Measurements from ENCODE around the gene TBC1D17.

Gene TBC1D17

DNA sequence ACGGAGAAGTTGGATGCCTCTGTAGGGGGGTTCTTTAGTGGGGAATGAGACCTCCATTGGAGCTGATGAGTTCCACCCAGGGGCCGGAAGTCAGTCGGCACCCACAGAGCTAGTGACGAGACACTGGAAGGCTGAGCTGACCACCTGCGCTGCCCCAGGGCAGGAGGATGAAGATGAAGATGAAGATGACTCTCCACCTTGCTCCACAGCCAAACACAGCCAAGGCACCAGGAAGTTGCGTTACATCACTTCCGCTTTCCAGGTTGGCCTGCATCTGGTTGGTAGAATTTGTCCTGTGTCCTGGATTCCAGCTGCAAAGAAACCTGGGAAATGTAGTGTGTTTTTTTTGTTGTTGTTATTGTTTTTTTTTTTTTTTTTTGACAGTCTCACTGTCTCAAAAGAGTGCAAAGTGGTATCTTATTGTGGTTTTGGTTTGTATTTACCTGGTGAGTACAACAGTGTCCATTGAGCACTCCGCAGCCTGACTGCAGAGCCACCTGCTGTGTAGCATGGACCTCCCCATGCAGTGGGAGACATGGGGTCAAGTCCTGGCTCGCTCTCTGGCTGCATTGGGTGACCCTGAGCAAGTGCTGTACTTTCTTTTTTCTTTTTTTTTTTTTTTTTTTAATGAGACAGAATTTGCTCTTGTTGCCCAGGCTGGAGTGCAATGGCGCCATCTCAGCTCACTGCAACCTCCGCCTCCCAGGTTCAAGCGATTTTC is 1.9 kb downstream of the TBC1D17 start:
- peak; percentile 42 for DNase-seq

DNA sequence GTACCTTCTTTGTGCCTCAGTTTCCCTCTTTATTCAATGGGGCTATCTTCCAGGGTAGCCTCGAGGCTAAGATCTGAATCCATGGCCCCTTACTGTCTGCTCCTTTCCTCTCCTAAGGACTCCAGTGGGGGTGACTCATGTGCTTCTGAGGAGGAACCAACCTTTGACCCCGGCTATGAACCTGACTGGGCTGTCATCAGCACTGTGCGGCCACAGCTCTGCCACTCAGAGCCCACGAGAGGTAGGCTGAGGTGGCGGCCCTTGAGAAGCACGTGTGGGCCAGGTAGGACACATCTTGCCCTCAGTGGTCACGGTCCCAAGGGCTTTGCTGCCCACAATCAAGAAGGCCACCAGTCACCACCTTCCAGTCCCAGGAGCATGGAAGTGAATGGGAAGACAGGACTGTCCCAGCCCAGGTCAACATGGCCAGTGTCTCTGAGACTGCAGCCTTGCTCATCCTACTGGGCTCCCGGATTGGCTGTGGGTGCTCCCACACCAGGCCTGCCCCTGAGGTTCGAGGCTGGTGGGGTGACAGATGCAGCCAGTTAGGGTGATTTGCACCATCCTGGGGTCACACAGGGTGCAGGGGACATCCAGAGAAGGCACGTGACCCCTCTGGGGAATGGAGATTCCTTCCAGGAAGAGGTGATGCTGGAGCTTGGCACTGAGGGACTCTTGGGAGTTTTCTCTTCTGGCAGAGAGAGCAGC is 2.8 kb downstream of the TBC1D17 start:
- DNase-seq: no peak

DNA sequence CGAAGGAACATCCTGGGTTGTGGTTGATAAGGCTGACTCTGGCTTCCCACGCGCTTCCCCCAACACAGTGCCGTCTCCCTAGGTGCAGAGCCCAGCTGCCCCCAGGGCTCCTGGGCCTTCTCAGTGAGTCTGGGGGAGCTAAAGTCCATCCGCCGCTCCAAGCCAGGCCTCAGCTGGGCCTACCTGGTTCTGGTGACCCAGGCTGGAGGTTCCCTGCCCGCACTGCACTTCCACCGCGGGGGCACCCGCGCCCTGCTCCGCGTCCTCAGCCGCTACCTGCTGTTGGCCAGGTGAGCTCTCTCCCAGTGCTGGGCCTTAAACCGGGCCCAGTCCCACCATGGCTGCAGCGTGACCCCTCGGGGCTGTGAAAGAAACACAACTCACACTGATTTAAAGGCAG is 3.7 kb downstream of the TBC1D17 start:
- DNase-seq: no peak

DNA sequence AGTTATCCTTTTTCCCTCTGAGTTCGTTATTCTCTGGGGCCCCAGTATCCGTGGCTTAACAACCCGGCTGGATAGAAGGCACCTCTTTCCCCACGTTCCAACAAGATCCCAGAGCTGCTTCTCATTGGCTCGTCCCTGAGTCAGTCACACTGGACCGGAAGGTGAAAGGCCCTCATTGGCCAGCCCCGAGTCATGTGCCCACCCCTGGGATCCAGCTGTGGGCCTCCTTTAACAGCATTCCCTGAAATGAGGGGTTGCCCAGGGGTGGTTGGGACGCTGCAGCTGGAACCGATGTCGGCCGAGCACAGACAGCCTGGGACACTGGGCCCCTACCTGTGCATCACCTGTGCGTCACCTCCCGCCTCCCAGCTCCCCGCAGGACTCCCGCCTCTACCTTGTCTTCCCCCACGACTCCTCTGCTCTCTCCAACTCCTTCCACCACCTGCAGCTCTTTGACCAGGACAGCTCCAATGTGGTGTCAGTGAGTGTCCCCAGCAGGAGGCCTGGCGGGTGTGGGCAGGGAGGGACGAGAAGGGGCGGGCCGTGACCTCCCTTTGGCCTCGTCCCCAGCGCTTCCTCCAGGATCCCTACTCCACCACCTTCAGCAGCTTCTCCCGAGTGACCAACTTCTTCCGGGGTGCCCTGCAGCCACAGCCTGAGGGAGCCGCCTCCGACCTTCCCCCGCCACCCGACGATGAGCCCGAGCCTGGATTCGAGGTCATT is 4.3 kb downstream of the TBC1D17 start:
- peak; percentile 41 for DNase-seq

DNA sequence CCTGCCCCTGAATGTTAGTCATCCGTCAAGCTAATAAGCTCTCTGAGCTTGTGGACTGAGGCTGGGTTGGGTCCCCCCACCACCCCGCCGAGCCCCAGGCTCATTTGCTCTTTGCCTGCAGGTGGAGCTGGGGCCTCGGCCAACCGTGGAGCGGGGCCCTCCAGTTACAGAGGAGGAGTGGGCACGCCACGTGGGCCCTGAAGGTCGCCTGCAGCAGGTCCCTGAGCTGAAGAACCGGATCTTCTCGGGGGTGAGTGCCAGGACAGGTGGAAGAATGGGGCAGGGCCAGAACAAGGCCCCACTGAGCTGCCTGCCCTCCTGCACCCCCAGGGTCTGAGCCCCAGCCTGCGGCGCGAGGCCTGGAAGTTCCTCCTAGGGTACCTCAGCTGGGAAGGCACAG is 5.1 kb downstream of the TBC1D17 start:
- DNase-seq: no peak

DNA sequence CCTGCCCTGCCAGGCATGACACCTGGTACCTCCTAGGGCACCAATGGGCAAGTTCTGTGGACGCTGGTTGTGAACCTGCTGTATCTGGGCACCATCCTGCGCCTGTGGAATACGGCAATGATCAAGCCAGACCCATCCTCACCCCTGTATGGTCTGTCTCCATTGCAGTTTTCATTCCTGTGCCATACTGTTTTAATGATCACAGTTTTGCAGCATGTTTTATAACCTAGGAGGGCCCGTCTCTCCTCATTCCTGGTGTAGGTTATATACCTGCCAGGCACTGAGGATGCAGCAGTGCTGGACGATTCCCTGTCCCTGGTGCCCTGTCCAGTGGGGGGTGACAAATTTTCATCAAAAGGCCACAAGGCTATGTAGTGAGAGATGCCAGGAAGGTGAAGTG is 5.6 kb downstream of the TBC1D17 start:
- DNase-seq: no peak

GRCh38 chr19:49884109-49884508 is 6.6 kb downstream of the TBC1D17 start:
- DNase-seq: no peak

DNA sequence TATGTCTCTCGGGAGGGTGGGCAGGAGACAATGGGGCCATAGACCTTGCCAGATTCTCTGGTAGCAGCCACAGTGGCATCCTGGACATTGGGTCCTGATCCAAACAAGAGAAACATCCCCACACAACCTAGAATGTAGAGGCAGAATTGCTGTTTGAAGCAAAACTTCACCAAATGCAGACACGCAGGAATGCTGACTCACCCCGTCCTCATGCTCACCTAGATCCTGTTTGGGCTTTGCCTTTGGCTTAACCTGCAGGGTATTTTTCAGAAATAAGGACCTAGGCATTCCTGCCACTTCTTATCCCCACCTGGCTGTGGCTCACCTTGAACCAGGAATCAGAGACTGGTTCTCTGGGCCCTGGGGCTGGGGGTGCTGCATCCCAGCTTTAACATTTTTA is 7.3 kb downstream of the TBC1D17 start:
- DNase-seq: peak; percentile 24

- peak; percentile 84 for DNase-seq
Observed at GRCh38 chr19:49887037-49887664, 9.6 kb downstream of the TBC1D17 start.

- DNase-seq: peak; percentile 84
Observed at GRCh38 chr19:49887665-49888509, 10.4 kb downstream of the TBC1D17 start.

DNA sequence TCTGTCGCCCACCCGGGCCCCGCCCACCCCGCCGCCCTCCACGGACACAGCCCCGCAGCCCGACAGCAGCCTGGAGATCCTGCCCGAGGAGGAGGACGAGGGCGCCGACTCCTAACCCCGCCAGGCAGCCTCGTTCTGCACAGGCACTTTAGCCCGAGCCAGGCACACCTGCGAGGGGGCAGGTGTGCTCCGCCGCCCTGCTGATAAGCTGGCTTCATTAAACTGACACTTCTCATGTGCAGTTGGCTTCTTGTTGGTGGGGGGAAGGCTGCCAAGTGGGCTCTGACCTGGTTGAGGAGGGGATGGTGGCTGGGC is 11.0 kb downstream of the TBC1D17 start:
- peak; percentile 78 for DNase-seq

DNA sequence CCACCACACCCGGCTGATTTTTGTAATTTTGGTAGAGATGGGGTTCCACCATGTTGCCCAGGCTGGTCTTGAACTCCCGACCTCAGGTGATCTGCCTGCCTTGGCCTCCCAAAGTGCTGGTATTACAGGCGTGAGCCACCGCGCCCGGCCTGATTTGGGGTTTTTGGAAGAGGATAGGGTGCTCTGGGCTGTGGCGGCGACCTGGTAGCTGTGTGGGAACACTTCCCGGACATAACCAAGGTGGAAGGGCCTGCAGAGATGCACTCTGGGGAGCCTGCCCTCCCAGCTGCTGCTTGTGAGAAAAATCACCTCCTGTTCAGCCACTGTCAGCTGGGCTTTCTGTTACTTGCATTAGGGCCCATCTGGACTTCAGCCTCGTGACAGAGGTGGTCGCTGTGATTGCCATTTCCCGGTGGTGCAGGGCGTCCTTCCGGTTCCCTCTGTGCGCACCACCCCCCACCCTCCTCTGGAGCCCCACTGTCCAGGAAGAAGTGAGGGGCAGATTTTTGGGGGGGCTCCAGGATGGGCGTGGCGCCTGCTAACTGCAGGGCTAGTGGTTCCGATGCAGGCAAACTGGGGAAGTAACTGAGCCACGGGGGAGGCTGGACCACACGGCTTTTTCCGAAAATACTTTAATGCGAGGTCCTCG is 11.7 kb downstream of the TBC1D17 start:
- DNase-seq: no peak

DNA sequence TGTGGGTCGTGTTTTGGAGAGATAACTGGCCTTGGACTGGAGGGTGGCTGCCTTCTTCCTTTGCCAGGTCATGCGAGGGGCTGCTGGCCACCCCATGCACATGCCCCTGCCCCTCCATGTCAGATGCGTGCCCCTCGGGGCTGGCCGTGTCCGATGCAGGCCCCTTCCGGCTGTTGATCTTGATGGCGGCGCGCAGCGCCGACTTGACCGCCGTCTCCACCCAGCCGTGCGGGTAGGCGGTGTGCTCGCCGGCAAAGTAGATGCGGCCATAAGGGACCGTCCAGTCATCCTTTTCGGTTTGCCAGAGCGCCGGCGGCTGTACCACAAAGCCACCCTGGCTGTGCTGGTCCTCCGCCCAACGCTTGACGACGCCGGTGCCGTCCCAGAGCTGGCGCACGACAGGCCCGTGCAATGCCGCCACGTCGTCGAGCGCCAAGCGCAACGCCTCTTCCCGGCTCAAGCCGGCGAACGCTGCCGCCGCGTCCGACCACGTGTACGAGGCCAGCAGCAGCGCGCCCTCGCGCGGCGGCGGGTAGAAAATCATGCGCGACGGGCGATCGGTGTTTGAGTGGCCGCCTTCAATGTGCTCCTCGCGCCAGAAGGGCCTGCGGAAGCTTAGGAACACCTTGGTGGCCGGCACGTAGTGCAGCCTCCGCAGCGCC is 12.3 kb downstream of the TBC1D17 start:
- DNase-seq: peak; percentile 95

GRCh38 chr19:49890349-49891311 is 13.1 kb downstream of the TBC1D17 start:
- DNase-seq: peak; percentile 91

GRCh38 chr19:49891393-49891792 is 13.9 kb downstream of the TBC1D17 start:
- no peak for DNase-seq

DNA sequence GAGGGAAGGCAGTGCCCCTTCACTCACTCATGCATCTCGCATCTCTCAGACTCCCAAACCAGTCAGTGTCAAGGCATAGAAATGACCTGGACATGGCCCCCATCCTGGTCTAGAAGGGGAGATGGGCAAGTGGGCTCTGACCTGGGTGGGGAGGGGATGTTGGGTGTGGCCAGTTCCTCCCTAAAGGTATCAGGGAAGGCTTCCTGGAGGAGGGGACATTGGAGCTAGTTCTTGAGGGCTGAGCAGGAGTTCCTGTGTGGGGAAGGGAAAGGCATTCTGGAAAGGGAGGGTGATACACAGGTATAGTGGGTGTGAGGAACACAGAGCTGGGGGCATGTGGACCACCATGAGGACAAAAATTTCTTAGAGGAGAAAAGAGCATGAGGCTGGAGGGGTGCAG is 15.2 kb downstream of the TBC1D17 start:
- no peak for DNase-seq

- DNase-seq: no peak
Observed at GRCh38 chr19:49894011-49894664, 16.6 kb downstream of the TBC1D17 start.

DNA sequence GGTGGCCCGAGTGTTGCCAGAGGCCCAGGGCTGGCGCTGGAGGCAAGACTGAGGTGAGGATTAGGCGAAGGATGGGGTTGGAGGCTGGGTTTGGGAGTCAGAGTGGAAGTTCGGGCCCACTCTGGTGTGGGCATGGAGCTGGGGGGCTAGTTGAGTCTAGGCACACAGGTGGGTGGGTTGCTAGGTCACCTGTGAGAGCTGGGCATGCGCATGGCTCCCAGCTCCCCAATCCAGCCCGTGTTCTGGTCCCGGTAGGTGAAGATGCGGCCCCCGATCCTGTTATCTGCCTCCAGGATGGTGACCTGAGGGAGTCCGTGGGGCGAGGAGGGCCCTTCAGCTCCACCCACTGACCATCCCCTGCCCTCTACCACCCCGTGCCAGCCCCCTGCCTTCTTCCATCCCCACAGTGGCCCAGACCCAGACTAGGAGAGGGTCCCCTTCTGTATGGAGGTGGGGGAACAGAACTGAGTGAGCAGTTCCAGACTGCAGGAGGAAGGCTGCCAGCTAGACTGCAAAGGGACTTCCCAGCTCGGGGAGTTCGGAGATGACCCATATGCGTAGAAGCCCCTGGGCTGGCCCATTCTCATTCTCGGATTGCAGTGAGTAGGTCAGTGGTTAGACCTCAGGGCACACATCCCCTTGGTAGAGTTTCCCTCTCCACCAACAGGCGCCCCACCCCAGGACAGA is 17.5 kb downstream of the TBC1D17 start:
- DNase-seq: no peak

Measured in DMS53 (cell line).